Astrocyte of the cerebellum (primary cell): ENCODE results near the gene FHIP2A.
A peak's percentile ranks its signal among the peaks of the same experiment; 100 is the strongest.

Source experiments
- DNase-seq: peaks from one replicate; pipeline ENCODE4 v3.0.0-alpha.2; 2011; ENCODE audit warnings: low read depth
- H3K4me3 ChIP-seq: 2 replicates; pipeline ENCODE4 v1.5.1; 2011; ENCODE audit warnings: mild to moderate bottlenecking, low read depth, low read length, moderate library complexity
- CTCF ChIP-seq: IDR thresholded peaks from 2 replicates; pipeline ENCODE4 v1.5.1; 2012; ENCODE audit warnings: low read length, low read depth, moderate library complexity, mild to moderate bottlenecking; ENCODE audit errors: missing control alignments
- in situ Hi-C: cut with HindIII; loops from 2 replicates; pipeline ENCODE4 v1.10.0; 2017; ENCODE audit warnings: low sequenced_read_pairs

Gene FHIP2A

GRCh38 chr10:114862456-114862855 is 40.9 kb downstream of the FHIP2A start:
- no peak for DNase-seq
- in situ Hi-C loops = no loop called here
- TF ChIP-seq CTCF = no peak
- H3K4me3 ChIP-seq = no peak overlapping the region

- TF ChIP-seq CTCF = no peak
- no peak overlapping the region for H3K4me3 ChIP-seq
- in situ Hi-C loops = no loop called here
- DNase-seq = no peak
Measured at GRCh38 chr10:114867365-114867764, 45.8 kb downstream of the FHIP2A start.

DNA sequence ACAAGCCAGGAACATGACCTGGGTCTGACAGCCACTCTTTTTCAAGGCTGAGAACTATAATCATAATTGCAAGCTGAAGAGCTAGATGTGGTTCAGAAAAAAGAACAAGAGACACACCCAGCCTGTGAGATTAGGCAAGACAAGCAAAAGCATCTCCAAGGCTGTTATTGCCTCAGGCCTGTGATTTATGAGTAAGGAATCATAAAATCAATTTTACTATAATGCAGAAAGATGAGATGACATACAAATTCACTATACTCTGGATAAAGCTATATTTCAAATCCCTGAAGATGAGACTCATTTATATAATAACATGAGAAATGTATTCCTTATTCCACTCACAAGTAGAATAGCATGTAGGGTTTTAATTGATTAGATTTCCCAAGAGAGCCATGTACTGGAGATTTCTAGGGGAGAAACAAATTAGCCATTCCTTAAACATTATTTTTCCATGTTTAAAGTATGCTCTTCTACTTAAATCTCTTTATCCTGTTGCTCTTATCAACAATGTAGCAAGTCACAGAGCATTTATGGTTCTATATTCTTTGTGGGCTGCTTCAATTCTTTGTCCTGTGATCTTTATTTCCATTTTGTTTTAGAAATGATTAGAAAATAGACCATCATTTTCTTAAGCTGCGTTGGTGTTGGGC is 47.4 kb downstream of the FHIP2A start:
- no peak for TF ChIP-seq CTCF
- H3K4me3 ChIP-seq = no peak overlapping the region
- DNase-seq = no peak
- in situ Hi-C loops = no loop called here

- in situ Hi-C loops = no loop called here
- H3K4me3 ChIP-seq = no peak overlapping the region
- no peak for TF ChIP-seq CTCF
- DNase-seq = peak; percentile 87
Measured at GRCh38 chr10:114869520-114869892, 47.9 kb downstream of the FHIP2A start.

GRCh38 chr10:114870486-114870885 is 48.9 kb downstream of the FHIP2A start:
- in situ Hi-C loops = no loop called here
- TF ChIP-seq CTCF = no peak
- DNase-seq = no peak
- no peak overlapping the region for H3K4me3 ChIP-seq

- H3K4me3 ChIP-seq = no peak overlapping the region
- TF ChIP-seq CTCF = no peak
- DNase-seq = no peak
- in situ Hi-C loops = no loop called here
Measured at GRCh38 chr10:114871379-114871778, 49.8 kb downstream of the FHIP2A start.
